CD4-positive, alpha-beta T cell treated with Interleukin-12 subunit alpha and Interleukin-12 subunit beta, for 1 hour (primary cell): ENCODE results near the gene BMP4.

Source experiments
- DNase-seq: peaks from one replicate; pipeline ENCODE4 v3.0.0-alpha.2; 2020

The BMP4 gene

GRCh38 chr14:53943751-53944083, 12.9 kb downstream of the BMP4 start:
- DNase-seq, result no peak

- no peak for DNase-seq
These were observed 13.5 kb downstream of the BMP4 start for GRCh38 chr14:53942970-53943750.

DNA sequence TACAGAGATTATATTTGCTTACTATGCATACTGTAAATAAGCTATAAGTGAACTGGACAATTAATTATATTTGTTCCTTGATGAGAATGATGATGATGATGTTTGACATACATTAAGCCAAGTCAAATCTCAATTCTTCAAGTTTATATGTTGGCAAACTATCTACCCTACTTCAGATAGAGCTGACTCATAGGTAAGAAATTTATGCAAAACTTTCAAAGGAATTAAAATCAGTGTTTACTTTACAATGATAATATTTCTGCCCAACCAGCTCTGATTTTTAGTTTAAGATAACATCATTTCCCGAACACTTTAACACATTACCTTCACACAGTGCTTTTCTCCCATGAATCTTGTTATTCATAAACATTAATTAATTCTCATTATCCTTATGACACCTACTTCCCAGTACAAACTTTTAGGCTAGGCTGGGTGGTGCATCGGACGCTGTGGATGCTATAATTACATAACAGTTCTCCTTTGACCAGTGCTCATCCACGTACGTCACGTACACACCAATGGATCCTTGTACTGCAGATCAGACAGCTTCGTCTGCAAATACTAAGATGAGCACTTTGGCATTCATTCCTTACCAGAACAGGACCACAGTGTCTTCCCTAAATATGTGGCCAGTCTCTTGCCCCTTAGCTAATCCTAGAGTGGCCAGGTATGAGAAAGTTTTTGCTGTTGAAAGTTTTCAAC, 18.3 kb downstream of the BMP4 start:
- no peak for DNase-seq

DNA sequence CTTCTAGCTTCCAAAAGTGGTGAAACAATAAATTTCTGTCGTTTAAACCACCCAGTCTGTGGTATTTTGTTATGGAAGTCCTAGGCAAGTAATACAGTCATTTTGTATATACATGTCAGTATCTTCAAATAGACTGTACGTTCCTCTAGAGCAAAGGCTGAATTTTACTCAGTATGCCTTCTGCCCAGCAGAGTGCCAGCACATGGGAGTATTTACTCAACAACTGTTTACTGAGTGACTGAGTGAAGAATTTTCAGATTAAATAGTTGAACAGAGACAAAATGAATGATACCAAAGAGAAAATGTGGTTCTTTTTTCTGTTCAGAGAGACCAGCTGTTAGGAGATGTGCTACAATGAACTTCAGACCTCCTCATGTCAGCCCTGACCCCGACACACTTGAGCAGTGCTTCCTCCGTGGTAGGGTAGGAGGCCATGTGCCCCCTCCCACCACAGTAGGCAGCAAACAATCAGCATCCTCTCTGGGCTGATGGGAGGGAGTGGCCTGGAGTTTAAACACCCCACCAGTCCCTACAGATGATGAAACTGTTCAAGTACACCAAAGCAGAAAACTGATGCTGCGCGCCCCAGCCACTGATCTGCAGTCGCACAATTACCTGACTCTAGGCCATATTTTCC, 21.7 kb downstream of the BMP4 start:
- no peak for DNase-seq

DNA sequence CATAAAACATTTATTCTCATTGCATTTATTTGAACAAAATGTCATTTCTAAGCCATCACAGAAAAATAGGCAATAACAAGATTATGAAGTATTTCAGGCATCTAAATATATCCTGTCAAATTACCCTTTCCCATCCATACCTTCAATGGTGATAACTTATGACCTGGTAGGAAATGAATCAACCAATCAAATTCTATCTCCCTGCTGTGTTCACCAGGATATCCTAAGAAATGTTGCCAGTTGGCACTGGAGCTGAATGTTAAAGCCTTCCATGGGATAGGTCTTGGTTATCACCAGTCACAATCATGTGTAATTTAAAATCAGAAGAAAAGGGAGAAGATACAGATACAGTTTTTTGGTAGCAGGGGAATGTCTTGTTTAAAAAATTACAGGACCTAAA, 23.7 kb downstream of the BMP4 start:
- DNase-seq, result no peak

GRCh38 chr14:53929871-53930715, 26.5 kb downstream of the BMP4 start:
- DNase-seq, result peak; percentile 6

- DNase-seq, result no peak
These were observed 29.5 kb downstream of the BMP4 start for GRCh38 chr14:53927171-53927570.

DNA sequence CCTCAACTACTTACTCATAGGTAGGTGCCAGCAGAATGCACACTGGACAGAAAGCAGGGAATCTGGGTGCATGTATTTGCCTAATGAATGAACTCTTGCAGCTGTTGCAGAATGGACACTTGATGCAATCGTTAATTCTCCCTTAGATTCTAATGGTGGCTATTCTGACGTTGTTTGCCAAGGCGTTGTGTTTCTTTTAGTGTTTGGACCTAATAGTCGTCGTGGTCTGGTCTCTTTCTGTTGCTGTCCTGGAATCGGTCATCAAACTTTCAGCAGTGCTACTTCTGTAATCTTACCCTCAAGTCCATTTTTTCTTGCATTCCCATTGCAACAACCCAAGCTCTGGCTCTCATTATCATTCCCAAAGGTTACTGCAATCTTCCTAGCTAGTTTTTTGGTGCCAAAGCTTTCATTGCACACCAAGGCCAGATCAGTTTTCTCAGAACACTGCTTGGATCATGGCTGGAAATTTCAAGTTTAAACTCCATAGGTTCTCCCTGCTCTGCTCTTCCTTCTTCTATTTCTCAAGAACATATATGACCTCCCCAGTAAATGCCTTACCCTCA, 31.3 kb downstream of the BMP4 start:
- no peak for DNase-seq

DNA sequence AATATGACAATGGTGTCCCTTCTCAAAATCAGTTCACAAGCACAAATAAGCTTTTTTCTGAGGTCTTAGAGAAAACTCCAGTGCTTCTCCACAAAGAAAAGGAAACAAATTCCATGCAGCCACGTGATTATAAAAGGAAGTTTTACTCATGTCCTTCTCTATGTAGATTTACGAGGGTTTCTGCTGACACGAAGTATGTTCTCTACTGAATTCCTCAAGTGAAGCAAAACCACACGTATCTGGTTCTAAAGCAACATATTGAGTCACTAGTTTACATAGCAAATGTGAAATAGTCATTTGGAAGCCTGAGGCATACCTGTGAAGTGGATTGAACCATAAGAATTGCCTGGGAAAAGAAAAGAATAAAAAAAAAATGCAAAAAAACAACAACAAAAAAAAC, 31.9 kb downstream of the BMP4 start:
- no peak for DNase-seq

- no peak for DNase-seq
These were observed 35.6 kb downstream of the BMP4 start for GRCh38 chr14:53921027-53921426.

- no peak for DNase-seq
These were observed 40.4 kb downstream of the BMP4 start for GRCh38 chr14:53916239-53916638.

DNA sequence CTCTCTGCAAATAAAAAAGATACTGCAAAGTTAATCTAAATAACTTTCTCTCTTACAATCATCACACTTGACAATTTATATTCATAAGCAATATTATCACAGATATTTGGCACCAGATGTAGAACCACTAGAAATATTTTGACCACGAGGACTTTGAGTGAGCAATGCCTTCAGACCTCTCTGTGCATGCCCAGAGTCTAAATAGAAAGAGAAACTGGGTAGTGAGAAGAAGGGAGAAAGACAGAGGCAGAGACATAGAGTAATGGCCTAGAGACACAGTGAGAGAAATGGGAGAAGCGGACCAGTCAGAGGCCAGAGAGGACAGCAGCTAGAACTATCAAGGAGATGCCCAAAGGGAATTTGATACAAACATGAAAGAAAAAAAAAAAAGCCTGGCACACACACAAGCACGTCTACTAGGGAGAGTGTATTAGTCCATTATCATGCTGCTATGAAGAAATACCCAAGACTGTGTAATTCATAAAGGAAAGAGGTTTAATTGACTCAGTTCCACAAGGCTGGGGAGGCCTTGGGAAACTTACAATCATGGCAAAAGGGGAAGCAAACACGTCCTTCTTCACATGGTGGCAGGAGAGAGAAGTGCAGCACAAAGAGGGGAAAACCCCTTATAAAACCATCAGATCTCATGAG, 41.1 kb downstream of the BMP4 start:
- DNase-seq, result no peak

- DNase-seq, result no peak
These were observed 44.6 kb downstream of the BMP4 start for GRCh38 chr14:53912021-53912420.

DNA sequence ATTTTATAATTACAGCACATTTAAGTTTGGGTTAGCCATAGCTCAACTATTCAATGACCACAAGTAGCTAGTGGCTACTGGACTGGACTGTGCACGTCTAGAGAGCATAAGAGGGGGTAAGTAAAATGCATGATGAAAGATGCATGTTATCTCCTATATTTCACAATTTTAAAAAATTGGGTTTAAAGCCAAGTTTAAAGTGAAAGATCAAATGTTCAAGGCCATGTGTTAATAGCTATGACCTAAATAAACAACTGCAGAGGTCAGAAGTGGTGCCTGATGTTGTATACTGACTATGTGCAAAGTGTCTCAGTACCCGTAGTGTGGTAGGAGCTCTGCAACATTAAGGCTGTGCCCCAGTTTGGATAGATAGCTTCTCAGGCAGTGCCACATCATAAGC, 48.2 kb downstream of the BMP4 start:
- DNase-seq, result no peak

- no peak for DNase-seq
These were observed 54.3 kb downstream of the BMP4 start for GRCh38 chr14:53902307-53902706.

DNA sequence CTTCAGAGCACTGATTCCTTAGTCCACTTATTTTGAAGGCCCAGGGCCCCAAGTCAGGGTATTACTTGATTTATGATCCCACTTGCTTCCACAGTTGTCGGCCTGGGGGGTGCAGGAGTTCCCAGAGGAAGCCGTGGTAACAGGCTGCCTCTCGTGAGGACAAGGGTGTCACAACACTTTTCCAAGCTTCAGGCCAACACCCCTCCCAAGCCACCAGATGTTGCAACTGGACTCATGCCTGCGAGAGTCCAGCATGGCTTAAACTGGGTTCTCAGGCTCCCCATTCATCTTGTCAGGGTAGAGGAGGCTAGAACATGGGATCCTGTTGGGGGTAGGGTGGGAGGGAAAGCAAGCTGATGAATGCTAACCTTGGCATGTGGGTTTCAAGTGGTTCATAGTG, 56.1 kb downstream of the BMP4 start:
- DNase-seq, result no peak
